GM12875 (cell line): ENCODE measurements around the gene PHF2.

ENCODE experiments used
- H3K4me3 ChIP-seq: one replicate; pipeline ENCODE4 v1.5.1; 2011; ENCODE audit warnings: low read depth, low read length, control low read depth
- CTCF ChIP-seq: IDR thresholded peaks from 2 replicates; pipeline ENCODE4 v1.5.1; 2011; ENCODE audit warnings: low read depth, mild to moderate bottlenecking, control low read depth, inconsistent platforms, low read length, moderate library complexity, borderline replicate concordance; ENCODE audit not compliant: insufficient read depth

Gene PHF2

GRCh38 chr9:93595861-93596365 is 19.5 kb downstream of the PHF2 start:
- no peak for TF ChIP-seq CTCF
- H3K4me3 ChIP-seq: no peak overlapping the region

- H3K4me3 ChIP-seq: no peak overlapping the region
- TF ChIP-seq CTCF: no peak
Observed at GRCh38 chr9:93596399-93596798, 20.0 kb downstream of the PHF2 start.

GRCh38 chr9:93597142-93597706 is 20.8 kb downstream of the PHF2 start:
- H3K4me3 ChIP-seq: no peak overlapping the region
- no peak for TF ChIP-seq CTCF

- H3K4me3 ChIP-seq: no peak overlapping the region
- no peak for TF ChIP-seq CTCF
Observed at GRCh38 chr9:93597871-93598646, 21.7 kb downstream of the PHF2 start.

GRCh38 chr9:93598647-93599241 is 22.4 kb downstream of the PHF2 start:
- H3K4me3 ChIP-seq: no peak overlapping the region
- TF ChIP-seq CTCF: no peak

- TF ChIP-seq CTCF: no peak
- H3K4me3 ChIP-seq: no peak overlapping the region
Observed at GRCh38 chr9:93599571-93600403, 23.4 kb downstream of the PHF2 start.
